Measurements from ENCODE around the gene CAP2. TPM values are rescaled to one million over a fixed set of nuclear protein-coding genes. Genes with fewer than 3 reads are reported as not detected.
A peak's percentile ranks its signal among the peaks of the same experiment; 100 is the strongest.

CAP2 gene
- not detected for total RNA-seq

- H3K27ac Mint-ChIP-seq, result no peak within 1 kb of the TSS
- POLR2A ChIA-PET, result no interaction called here
- peak within 1 kb of the TSS; percentile 62 for H3K4me3 Mint-ChIP-seq
- no peak for ATAC-seq
- CTCF ChIA-PET, result no interaction called here
- no peaks in the 10 kb centered on the region for H3K9me3 Mint-ChIP-seq
- H3K36me3 Mint-ChIP-seq (ENCODE audit: low read depth), result peaks cover 1% of the 10 kb centered on the region
- H3K27me3 Mint-ChIP-seq, result peaks cover 55% of the 10 kb centered on the region
- peaks cover 4% of the 10 kb centered on the region for H3K4me1 Mint-ChIP-seq (ENCODE audit: low read depth)
- intact Hi-C loops (cut with micrococcal nuclease), result no loop called here
- no peak for TF ChIP-seq CTCF (IDR thresholded peaks at IDR 0.05)
- peak; percentile 3 for DNase-seq
Measured at GRCh38 chr6:17392978-17393891, at the start of gene CAP2. CAP2 (plus strand) TSS chr6:17393595; CDS start chr6:17421556, 27,961 bp downstream.

- CTCF ChIA-PET, result no interaction called here
- no peaks in the 10 kb centered on the region for H3K9me3 Mint-ChIP-seq
- intact Hi-C loops (cut with micrococcal nuclease), result no loop called here
- TF ChIP-seq CTCF (IDR thresholded peaks at IDR 0.05), result no peak
- H3K27me3 Mint-ChIP-seq, result peaks cover 1% of the 10 kb centered on the region
- H3K4me3 Mint-ChIP-seq, result no peak overlapping the region
- H3K27ac Mint-ChIP-seq, result no peak overlapping the region
- ATAC-seq (no peak), DNase-seq (no peak)
- POLR2A ChIA-PET, result no interaction called here
- H3K4me1 Mint-ChIP-seq (ENCODE audit: low read depth), result no peaks in the 10 kb centered on the region
- no peaks in the 10 kb centered on the region for H3K36me3 Mint-ChIP-seq (ENCODE audit: low read depth)
Measured at GRCh38 chr6:17347012-17347411, 46.4 kb upstream of the CAP2 start.

GRCh38 chr6:17349427-17349826 lies 44.0 kb upstream of the CAP2 start:
- TF ChIP-seq CTCF (IDR thresholded peaks at IDR 0.05), result no peak
- CTCF ChIA-PET, result interaction anchor here (0.7 kb wide), 1 partner anchor 58 kb away, joined by 3 read pairs; no protein-coding TSS in a partner anchor
- H3K4me1 Mint-ChIP-seq (ENCODE audit: low read depth), result no peaks in the 10 kb centered on the region
- H3K36me3 Mint-ChIP-seq (ENCODE audit: low read depth), result no peaks in the 10 kb centered on the region
- POLR2A ChIA-PET, result no interaction called here
- no peaks in the 10 kb centered on the region for H3K9me3 Mint-ChIP-seq
- H3K27ac Mint-ChIP-seq, result no peak overlapping the region
- DNase-seq (no peak), ATAC-seq (no peak)
- H3K27me3 Mint-ChIP-seq, result peaks cover 1% of the 10 kb centered on the region
- intact Hi-C loops (cut with micrococcal nuclease), result no loop called here
- H3K4me3 Mint-ChIP-seq, result no peak overlapping the region

GRCh38 chr6:17352302-17352701 lies 41.1 kb upstream of the CAP2 start:
- Mint-ChIP-seq H3K4me3 (no peak overlapping the region), H3K36me3 (ENCODE audit: low read depth) (no peaks in the 10 kb centered on the region), H3K27ac (no peak overlapping the region), H3K27me3 (peaks cover 1% of the 10 kb centered on the region), H3K4me1 (ENCODE audit: low read depth) (no peaks in the 10 kb centered on the region), H3K9me3 (no peaks in the 10 kb centered on the region)
- DNase-seq, result no peak
- ChIA-PET CTCF (no interaction called here), POLR2A (no interaction called here)
- ATAC-seq, result no peak
- no peak for TF ChIP-seq CTCF (IDR thresholded peaks at IDR 0.05)
- intact Hi-C loops (cut with micrococcal nuclease), result no loop called here

- ChIA-PET CTCF (no interaction called here), POLR2A (no interaction called here)
- ATAC-seq (no peak), DNase-seq (no peak)
- Mint-ChIP-seq H3K27me3 (peaks cover 1% of the 10 kb centered on the region), H3K27ac (no peak overlapping the region), H3K9me3 (no peaks in the 10 kb centered on the region), H3K4me1 (ENCODE audit: low read depth) (no peaks in the 10 kb centered on the region), H3K4me3 (no peak overlapping the region), H3K36me3 (ENCODE audit: low read depth) (no peaks in the 10 kb centered on the region)
- intact Hi-C loops (cut with micrococcal nuclease), result no loop called here
- no peak for TF ChIP-seq CTCF (IDR thresholded peaks at IDR 0.05)
Measured at GRCh38 chr6:17353440-17354175, 39.8 kb upstream of the CAP2 start.
